H9 (cell line): ENCODE measurements around the gene ATF6. TPM values are rescaled to one million over a fixed set of nuclear protein-coding genes. Genes with fewer than 3 reads are reported as not detected.

Experiments used
- DNase-seq: peaks from one replicate; pipeline ENCODE4 v3.0.0-alpha.2; 2017
- H2AFZ ChIP-seq: one replicate; pipeline ENCODE4 v1.6.1; 2013; ENCODE audit warnings: mild to moderate bottlenecking, low read length, control low read depth, moderate library complexity
- H2AK5ac ChIP-seq: 2 replicates; pipeline ENCODE4 v1.6.1; 2013; ENCODE audit warnings: low read length, control low read depth, mixed read lengths; ENCODE audit not compliant: insufficient read length
- H2BK120ac ChIP-seq: one replicate; pipeline ENCODE4 v1.6.1; 2013; ENCODE audit warnings: low read depth, mild to moderate bottlenecking, low read length, control low read depth, inconsistent platforms; ENCODE audit not compliant: poor library complexity, severe bottlenecking
- H2BK12ac ChIP-seq: 2 replicates; pipeline ENCODE4 v1.6.1; 2013; ENCODE audit warnings: low read length, control low read depth, mixed read lengths, low read depth; ENCODE audit not compliant: insufficient read length
- H2BK15ac ChIP-seq: 2 replicates; pipeline ENCODE4 v1.6.1; 2013; ENCODE audit warnings: low read depth, low read length, control low read depth
- H2BK20ac ChIP-seq: one replicate; pipeline ENCODE4 v1.6.1; 2013; ENCODE audit warnings: low read depth, mild to moderate bottlenecking, low read length, control low read depth, inconsistent platforms; ENCODE audit not compliant: poor library complexity, severe bottlenecking
- H2BK5ac ChIP-seq: 2 replicates; pipeline ENCODE4 v1.6.1; 2013; ENCODE audit warnings: low read length, control low read depth, mixed read lengths; ENCODE audit not compliant: insufficient read length
- H3K14ac ChIP-seq: 2 replicates; pipeline ENCODE4 v1.6.1; 2013; ENCODE audit warnings: low read length, control low read depth; ENCODE audit not compliant: insufficient read depth
- H3K18ac ChIP-seq: 2 replicates; pipeline ENCODE4 v1.6.1; 2013; ENCODE audit warnings: low read depth, mild to moderate bottlenecking, mixed read lengths, low read length, control low read depth; ENCODE audit not compliant: insufficient read length
- H3K23ac ChIP-seq: 2 replicates; pipeline ENCODE4 v1.6.1; 2013; ENCODE audit warnings: low read length, control low read depth, mixed read lengths, low read depth; ENCODE audit not compliant: insufficient read length
- H3K23me2 ChIP-seq: 2 replicates; pipeline ENCODE4 v1.6.1; 2013; ENCODE audit warnings: low read depth, mild to moderate bottlenecking, mixed read lengths, low read length, control low read depth; ENCODE audit not compliant: insufficient read length, poor library complexity, severe bottlenecking
- H3K27ac ChIP-seq: 2 replicates; pipeline ENCODE4 v1.5.1; 2013; ENCODE audit warnings: low read length, control low read depth, mixed read lengths, low read depth; ENCODE audit not compliant: insufficient read length
- H3K27me3 ChIP-seq: 2 replicates; pipeline ENCODE4 v1.6.1; 2013; ENCODE audit warnings: low read length, control low read depth, inconsistent platforms; ENCODE audit not compliant: insufficient read depth
- H3K4ac ChIP-seq: 2 replicates; pipeline ENCODE4 v1.6.1; 2013; ENCODE audit warnings: low read depth, mild to moderate bottlenecking, control low read depth, inconsistent platforms, low read length, moderate library complexity
- H3K4me1 ChIP-seq: 2 replicates; pipeline ENCODE4 v1.6.1; 2013; ENCODE audit warnings: low read length, control low read depth, inconsistent platforms; ENCODE audit not compliant: insufficient read depth
- H3K4me2 ChIP-seq: 2 replicates; pipeline ENCODE4 v1.6.1; 2013; ENCODE audit warnings: low read length, control low read depth, mixed read lengths; ENCODE audit not compliant: insufficient read length, insufficient read depth
- H3K56ac ChIP-seq: 2 replicates; pipeline ENCODE4 v1.6.1; 2013; ENCODE audit warnings: low read depth, mild to moderate bottlenecking, mixed read lengths, low read length, control low read depth; ENCODE audit not compliant: insufficient read length
- H3K79me1 ChIP-seq: 2 replicates; pipeline ENCODE4 v1.6.1; 2013; ENCODE audit warnings: low read depth, mild to moderate bottlenecking, moderate library complexity, low read length, control low read depth, inconsistent platforms; ENCODE audit not compliant: insufficient read depth, poor library complexity, severe bottlenecking
- H3K79me2 ChIP-seq: 2 replicates; pipeline ENCODE4 v1.6.1; 2013; ENCODE audit warnings: low read length, control low read depth, inconsistent platforms; ENCODE audit not compliant: insufficient read depth
- H3K9ac ChIP-seq: 2 replicates; pipeline ENCODE4 v1.6.1; 2013; ENCODE audit warnings: low read length, control low read depth, mixed read lengths; ENCODE audit not compliant: insufficient read length; ENCODE audit errors: extremely low read depth
- H3K9me3 ChIP-seq: one replicate; pipeline ENCODE4 v1.6.1; 2013; ENCODE audit warnings: low read depth, low read length, inconsistent platforms; ENCODE audit not compliant: control insufficient read depth
- H3T11ph ChIP-seq: one replicate; pipeline ENCODE4 v1.6.1; 2013; ENCODE audit warnings: mild to moderate bottlenecking, low read length, control low read depth, inconsistent platforms
- H4K20me1 ChIP-seq: one replicate; pipeline ENCODE4 v1.6.1; 2013; ENCODE audit not compliant: control insufficient read depth, insufficient read length, insufficient read depth
- H4K5ac ChIP-seq: 2 replicates; pipeline ENCODE4 v1.6.1; 2013; ENCODE audit warnings: low read depth, mild to moderate bottlenecking, mixed read lengths, low read length, control low read depth; ENCODE audit not compliant: insufficient read length
- H4K8ac ChIP-seq: replicated peaks from 2 replicates; pipeline ENCODE4 v1.6.1; 2013; ENCODE audit warnings: low read length, control low read depth, mixed read lengths, low read depth; ENCODE audit not compliant: insufficient read length
- H4K91ac ChIP-seq: 2 replicates; pipeline ENCODE4 v1.6.1; 2013; ENCODE audit warnings: low read depth, mild to moderate bottlenecking, moderate library complexity, mixed read lengths, low read length, control low read depth; ENCODE audit not compliant: insufficient read length
- H3K27ac Mint-ChIP-seq, 3 experiments: 2 replicates in 2 of 3; 3 replicates in 1 of 3; pipeline ENCODE4 v1.8.0; 2020 to 2021; ENCODE audit warnings: mixed read lengths in 3 of 3, mild to moderate bottlenecking in 1 of 3, moderate library complexity in 1 of 3
- H3K27me3 Mint-ChIP-seq: 2 replicates; pipeline ENCODE4 v1.8.0; 2021; ENCODE audit warnings: low read depth, mild to moderate bottlenecking, moderate library complexity, mixed read lengths
- H3K36me3 Mint-ChIP-seq, 3 experiments: 2 replicates in 2 of 3; 3 replicates in 1 of 3; pipeline ENCODE4 v1.8.0; 2020 to 2021; ENCODE audit warnings: low read depth in 3 of 3, mixed read lengths in 3 of 3; ENCODE audit not compliant: insufficient read depth in 1 of 3
- H3K4me1 Mint-ChIP-seq, 2 experiments: 2 replicates each; pipeline ENCODE4 v1.8.0; 2020; ENCODE audit warnings: mixed read lengths in 2 of 2
- H3K4me3 Mint-ChIP-seq, 2 experiments: 2 replicates in 1 of 2; 3 replicates in 1 of 2; pipeline ENCODE4 v1.8.0; 2020 to 2021; ENCODE audit warnings: mild to moderate bottlenecking in 2 of 2, mixed read lengths in 2 of 2, moderate library complexity in 1 of 2
- H3K9me3 Mint-ChIP-seq, 2 experiments: 2 replicates in 1 of 2; 3 replicates in 1 of 2; pipeline ENCODE4 v1.8.0; 2020; ENCODE audit warnings: mild to moderate bottlenecking in 2 of 2, mixed read lengths in 2 of 2, moderate library complexity in 1 of 2
- CTCF ChIP-seq: fragments of 200-600 bp; sonication (generic); conservative IDR thresholded peaks from 3 replicates; pipeline ENCODE4 v1.8.0; 2021; ENCODE audit warnings: antibody characterized with exemption, mild to moderate bottlenecking
- WGBS: extraction: QIAGEN DNeasy Blood & Tissue Kit; methylation state at CpG from one replicate; pipeline ENCODE4 v1.1.7; 2013; ENCODE audit warnings: missing lambda C conversion rate, low lambda C conversion rate, mixed read lengths; ENCODE audit not compliant: insufficient read length; ENCODE audit errors: extremely low coverage; 5-methylcytosine and 5-hydroxymethylcytosine counted together
- total RNA-seq: library from RNA; stranded (reverse); gene quantifications from 2 replicates; pipeline ENCODE4 v1.2.1, GENCODE V29; 2021

Gene ATF6
- total RNA-seq, 1 experiment from 2014 or later, result 11.2 TPM

- H2BK15ac ChIP-seq, result no peak overlapping the region
- H3K23ac ChIP-seq, result no peak overlapping the region
- H2BK20ac ChIP-seq, result no peak overlapping the region
- H3K79me2 ChIP-seq, result no peaks in the 10 kb centered on the region
- no peak overlapping the region for H3K56ac ChIP-seq
- H3K4me1 ChIP-seq, result no peaks in the 10 kb centered on the region
- H4K8ac ChIP-seq, result no peak overlapping the region
- H4K91ac ChIP-seq, result no peak overlapping the region
- Mint-ChIP-seq H3K36me3 (no peaks in the 10 kb centered on the region), H3K4me3 (no peak overlapping the region), H3K27me3 (no peaks in the 10 kb centered on the region), H3K27ac (no peak overlapping the region), H3K4me1 (no peaks in the 10 kb centered on the region), H3K9me3 (no peaks in the 10 kb centered on the region)
- H2AK5ac ChIP-seq, result no peak overlapping the region
- H4K20me1 ChIP-seq, result no peaks in the 10 kb centered on the region
- H3K9me3 ChIP-seq, result no peaks in the 10 kb centered on the region
- no CpG with 5 or more reads among the region's 1 CpG for WGBS
- no peak overlapping the region for H2BK5ac ChIP-seq
- H3K23me2 ChIP-seq, result no peaks in the 10 kb centered on the region
- no peaks in the 10 kb centered on the region for H3K27me3 ChIP-seq
- no peak overlapping the region for H3K14ac ChIP-seq
- TF ChIP-seq CTCF, result no peak
- no peak overlapping the region for H2AFZ ChIP-seq
- no peak overlapping the region for H3K18ac ChIP-seq
- H2BK12ac ChIP-seq, result no peak overlapping the region
- no peak overlapping the region for H3K4ac ChIP-seq
- no peak overlapping the region for H3K9ac ChIP-seq
- H3K27ac ChIP-seq, result no peak overlapping the region
- no peaks in the 10 kb centered on the region for H3K79me1 ChIP-seq
- no peak overlapping the region for H3T11ph ChIP-seq
- H2BK120ac ChIP-seq, result no peak overlapping the region
- no peak overlapping the region for H3K4me2 ChIP-seq
- no peak overlapping the region for H4K5ac ChIP-seq
- no peak for DNase-seq
These were observed 118.9 kb downstream of the ATF6 start for GRCh38 chr1:161885003-161885402.
